GM21526 (cell line): ENCODE results near the gene ARHGAP27.
"Not testable (repeated sequence)": the region's sequence is repeated elsewhere in the genome, so short reads cannot be mapped to it uniquely, and the experiment has no call there.

ENCODE experiments used
- ATAC-seq: cut with Tn5 transposase; IDR thresholded peaks from one replicate; pipeline ENCODE4 v1.9.1; 2021; ENCODE audit warnings: moderate library complexity; ENCODE audit not compliant: unreplicated experiment, low FRiP score

The ARHGAP27 gene

DNA sequence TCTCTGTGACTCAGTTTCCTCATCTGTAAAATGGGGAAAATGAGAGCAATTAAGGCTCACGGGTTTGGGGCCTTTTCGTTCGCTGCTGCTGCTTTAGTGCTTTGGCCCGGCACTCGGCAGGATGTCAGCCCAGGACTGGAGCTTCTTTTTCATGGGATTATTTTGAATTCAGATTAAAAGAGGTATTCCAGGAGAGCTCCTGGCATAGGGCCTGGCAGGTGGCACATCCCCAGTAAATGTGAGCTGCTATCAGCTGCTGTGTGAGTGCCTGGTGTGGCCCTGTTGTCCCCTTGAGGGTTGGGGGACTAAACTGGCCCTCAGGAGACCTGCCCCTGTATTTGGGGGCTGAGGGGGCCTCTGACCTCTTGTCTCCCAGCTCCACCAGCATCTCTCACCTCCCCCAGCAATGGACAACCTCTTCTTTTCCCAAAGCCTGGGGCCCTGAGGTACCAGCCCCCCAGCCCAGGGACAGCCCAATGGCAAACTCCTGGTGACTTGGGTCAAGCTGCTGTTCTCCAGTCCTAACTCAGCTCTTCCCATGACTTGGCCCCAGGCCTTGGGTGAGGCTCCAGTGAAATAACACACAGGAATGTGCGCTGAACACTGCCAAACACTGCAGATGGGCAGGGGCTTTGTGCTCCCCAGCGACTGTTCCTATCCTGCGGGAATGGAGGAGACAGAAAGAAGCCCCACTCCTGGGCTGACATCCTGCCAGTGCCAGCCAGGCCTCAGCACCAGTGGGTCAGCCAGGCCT lies 14.4 kb upstream of the ARHGAP27 start:
- ATAC-seq: not testable (repeated sequence)

DNA sequence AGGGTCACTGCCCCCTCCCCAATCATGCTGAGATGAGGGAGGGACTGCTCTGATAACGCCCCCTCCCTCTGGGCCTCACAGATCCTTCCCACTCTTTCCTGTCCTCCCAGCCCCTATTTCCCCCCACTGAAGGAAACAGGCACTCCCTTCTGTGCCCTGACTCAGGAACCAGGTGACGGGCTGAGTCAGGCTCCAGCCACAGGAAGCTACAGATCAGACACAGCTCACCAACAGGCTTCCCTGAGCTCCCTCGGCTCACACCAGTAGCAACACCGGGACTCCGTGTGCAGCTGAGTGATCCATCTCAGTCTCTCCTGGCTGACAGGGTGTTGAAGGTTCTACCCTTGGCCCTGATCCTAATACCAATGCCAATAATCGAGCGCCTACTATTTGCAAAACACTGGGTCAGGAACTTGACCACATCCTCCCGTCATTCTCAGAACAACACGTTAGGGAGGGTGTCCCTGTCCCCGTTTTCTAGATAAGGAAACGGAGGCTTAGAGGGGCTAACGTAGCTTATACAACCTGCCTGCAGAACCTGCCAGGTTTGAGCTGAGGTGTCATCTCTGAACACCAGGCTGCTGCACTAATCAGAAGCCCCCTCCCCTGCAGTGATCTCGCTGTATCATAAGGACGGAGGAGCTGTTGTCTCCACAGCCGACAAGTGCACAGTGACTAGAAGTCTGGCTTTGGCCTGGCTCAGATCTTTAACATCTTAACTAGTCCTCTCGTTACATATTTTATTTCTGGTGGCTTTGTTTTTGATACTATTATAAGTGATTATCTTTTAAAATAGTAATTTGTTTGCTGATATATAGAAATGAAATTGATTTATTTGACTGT lies 13.5 kb upstream of the ARHGAP27 start:
- ATAC-seq: not testable (repeated sequence)

DNA sequence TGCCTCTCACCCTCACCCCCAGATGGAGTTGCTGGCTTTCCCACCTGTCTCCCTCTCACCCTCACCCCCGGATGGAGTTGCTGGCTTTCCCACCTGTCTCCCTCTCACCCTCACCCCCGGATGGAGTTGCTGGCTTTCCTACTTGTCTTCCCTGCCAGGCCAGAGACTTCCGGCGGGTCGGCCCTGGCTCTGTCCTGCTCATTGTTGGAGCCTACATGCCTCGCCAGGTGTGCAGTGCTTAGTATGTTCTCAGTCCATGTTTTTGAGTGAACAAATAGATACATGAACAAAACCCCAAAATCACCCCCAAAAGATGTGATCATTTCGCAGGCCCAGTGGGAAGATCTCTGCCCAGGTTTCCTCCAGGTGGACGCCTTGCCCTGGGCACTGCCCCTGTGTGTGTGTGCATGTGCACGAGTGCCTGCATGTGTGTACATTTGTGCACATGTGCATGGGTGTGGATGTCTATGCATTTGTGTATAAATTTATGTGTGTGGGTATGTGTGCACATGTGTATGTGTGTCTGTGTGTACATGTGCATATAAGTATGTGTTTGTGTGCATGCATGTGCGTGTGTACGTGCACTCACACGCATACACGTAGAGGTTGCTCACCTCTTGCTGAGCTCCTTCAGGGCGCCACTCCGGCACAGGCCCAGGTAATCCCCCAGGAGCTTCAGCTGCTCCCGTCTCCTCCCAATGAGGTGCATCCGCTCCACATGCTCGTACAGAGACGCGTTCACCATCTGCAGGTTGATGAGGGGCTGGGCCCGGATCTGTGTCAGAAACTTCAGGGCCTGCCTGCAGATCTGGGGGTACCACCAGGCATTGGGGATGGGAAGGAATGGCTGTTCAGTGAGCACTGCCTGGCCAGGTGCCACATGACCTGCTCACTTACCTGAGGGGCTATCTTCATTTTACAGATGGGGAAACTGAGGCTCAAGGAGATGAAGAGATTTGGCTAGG lies 12.5 kb upstream of the ARHGAP27 start:
- not testable (repeated sequence) for ATAC-seq

DNA sequence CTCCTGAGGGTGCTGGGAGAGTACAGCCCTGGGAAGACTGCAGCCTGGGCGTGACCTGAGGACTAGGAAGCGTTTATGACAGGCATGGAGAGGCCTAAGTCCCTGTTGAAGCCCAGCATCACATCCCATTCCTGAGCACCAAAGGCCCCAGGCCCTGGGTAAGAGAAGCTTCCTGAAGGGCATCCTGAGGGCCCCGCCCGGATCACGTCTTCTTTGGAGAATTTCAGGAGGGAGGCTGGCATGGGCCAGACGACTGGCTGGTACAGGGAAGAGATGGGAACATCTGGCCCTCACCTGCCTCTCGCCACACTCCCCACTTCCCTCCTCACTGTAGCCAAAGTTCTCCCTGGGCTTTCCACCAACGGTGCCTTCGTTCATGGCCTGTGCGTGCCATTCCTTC lies 11.6 kb upstream of the ARHGAP27 start:
- ATAC-seq: not testable (repeated sequence)

DNA sequence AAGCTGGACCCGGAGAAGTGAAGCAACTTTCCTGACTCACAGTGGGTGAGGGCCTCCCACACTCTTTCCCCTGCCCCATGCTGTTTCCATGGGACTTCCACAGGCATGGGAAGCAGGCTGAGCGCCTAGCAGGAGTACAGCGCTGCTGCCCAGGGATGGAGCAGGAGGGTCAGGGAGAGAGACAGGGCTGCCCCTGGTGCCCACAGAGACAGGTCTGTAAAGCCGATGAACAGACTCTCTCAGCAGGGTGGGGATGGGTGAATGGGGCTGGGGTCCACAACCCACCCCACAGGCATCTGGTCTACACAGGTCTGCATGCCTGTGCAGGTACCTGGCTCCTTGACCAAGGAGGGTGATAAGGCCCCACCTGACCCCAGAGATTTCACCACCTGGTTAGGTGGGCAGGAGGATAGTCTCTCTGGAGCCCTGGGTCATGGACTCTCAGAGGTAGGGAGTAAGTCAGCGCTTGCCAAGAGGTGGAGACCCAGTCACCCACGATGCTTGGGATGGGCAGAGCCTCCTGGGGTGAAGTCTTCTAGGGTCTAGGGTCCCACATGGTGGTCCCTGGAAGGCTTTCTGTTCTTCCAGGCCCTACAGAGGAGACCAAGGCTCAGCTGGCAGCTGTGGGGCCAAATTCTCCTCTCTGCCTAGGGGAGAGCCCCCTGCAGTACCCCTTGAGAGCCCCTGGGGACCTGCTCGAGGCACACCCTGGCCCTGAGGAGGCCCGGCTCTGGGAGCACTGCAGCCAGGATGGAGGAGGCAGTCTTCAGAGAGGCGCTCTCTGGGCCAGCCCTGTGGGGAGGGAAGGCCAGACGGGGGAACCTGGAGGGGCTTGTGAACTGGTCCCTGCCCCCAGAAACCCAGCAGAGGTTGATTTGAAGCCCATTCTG lies 10.9 kb upstream of the ARHGAP27 start:
- ATAC-seq: not testable (repeated sequence)

DNA sequence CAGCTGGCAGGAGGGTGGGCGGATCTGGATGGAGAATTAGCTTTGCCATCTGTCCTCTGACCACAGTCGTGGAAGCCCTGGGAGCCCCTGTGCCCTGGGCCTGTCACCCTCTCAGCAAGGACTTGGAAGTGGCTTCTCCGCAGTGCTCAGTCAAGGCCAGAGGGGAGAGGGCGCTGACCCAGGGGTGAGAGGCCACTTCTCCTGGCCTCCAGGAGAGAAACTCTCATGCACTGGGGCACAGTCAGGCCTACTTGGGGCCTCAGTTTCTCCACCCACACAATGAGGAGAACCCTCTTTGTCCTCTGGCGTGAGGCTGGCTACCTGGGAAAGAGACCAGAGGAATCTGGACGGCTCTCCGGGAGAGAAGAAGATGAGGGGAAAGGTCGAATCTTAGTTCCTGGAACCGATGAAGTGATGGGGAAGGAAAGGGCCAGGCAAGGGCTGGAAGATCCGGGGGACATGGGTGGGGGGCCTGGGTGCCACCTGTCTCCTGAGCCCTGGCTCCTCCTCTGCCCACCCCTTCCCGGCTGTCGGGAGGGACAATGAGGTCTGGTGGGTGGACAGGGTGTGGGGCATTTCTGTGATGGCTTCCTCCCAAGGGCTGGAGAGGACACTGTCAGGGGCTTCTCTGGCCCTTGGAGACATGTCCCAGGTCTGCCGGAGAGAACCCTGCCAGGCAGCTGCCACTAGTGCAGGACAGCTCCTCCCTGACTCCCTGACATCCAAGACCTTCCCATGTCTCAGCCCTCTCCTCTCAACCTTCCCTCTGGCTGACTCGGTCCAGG lies 9.0 kb upstream of the ARHGAP27 start:
- no peak for ATAC-seq

DNA sequence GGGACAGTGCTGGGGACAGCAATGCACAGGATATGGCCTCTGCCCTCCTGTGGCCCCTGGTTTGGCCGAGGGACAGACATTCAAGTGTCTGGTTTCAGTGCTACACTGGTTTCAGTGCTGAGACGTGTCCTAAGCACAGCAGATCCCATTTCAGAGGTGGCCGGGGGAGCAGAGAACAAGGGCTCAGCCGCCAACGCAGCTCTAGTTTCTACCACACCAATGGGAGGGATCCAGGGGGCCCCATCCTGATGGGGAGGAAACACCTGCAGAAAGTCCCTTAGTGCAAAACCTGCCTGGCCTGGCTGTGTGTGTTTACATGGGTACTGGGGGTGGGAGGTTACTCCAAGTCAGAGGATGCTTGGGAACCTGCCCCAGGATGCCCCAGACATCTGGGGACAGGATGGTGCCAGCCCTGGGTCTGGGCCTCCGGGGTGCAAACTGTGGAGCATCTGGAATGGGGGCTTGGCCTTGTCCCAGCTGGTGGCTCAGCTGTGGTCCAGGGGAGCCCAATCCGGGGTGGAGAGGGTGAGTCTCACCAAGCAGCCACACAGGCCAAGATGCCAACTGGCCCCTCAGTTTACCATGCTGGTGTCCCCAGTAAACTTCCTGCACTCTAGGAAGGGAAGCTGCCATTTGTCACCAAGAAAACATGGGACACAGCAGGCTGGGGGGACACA lies 8.3 kb upstream of the ARHGAP27 start:
- ATAC-seq: peak; percentile 53

DNA sequence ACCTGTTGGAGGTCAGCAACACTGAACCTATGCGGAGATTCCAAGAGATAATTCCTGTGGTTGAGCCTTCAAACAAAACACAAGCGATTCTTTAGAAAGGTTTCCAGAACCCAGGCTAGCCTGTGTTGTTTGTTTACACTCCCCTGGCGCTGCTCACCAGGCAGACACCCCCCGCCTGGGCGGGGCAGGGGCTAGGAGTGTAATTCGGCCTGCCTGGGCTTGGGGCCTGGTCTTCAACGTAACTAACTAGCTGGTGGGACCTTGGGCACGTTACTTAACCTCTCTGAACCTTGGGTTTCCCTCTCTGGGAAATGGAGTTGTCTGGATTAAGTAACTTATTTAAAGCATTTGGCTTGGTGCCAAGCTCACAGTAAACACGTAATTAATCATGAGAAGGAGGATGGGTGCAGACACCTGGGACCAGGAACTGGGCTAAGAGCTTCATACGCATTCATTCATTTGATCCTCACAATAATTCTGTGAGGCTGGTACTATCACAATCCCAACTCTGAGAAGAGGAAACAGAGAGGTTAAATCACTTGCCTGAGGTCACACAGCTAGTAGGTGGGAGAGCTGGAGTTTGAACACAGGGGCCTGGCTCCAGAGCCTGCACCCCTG lies 7.6 kb upstream of the ARHGAP27 start:
- ATAC-seq: no peak

DNA sequence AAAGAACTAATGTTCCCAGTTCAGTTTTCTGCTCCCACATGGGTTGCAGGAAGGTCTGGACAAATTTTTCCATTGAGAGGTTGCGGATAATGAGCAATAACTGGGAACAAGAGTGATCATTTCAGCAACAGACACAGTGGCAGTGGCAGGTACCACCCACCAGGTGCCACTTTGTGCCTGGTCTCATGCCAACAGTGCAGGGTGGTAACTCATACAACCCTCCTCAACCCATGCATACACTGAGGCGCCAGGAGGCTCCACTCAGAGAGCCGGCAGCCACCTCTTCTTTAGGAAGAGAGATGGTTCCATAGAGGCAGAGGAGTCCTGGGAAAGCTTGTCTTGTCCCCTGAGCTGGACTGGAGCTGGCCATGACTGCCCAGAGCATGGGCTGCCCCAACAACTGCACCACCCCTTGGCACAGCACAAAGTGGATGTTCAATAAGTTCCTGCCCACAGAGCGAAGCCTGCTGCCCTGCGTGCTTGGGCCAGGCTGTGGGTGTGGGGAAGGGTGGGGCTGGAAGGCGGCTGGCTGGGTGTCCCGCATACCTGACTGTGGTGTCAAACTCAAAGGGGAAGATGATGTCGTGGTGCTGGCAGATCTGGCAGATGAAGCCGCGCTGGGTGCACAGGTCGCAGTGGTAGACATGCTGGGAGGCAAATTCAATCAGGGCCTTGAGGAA lies 6.4 kb upstream of the ARHGAP27 start:
- ATAC-seq: no peak

DNA sequence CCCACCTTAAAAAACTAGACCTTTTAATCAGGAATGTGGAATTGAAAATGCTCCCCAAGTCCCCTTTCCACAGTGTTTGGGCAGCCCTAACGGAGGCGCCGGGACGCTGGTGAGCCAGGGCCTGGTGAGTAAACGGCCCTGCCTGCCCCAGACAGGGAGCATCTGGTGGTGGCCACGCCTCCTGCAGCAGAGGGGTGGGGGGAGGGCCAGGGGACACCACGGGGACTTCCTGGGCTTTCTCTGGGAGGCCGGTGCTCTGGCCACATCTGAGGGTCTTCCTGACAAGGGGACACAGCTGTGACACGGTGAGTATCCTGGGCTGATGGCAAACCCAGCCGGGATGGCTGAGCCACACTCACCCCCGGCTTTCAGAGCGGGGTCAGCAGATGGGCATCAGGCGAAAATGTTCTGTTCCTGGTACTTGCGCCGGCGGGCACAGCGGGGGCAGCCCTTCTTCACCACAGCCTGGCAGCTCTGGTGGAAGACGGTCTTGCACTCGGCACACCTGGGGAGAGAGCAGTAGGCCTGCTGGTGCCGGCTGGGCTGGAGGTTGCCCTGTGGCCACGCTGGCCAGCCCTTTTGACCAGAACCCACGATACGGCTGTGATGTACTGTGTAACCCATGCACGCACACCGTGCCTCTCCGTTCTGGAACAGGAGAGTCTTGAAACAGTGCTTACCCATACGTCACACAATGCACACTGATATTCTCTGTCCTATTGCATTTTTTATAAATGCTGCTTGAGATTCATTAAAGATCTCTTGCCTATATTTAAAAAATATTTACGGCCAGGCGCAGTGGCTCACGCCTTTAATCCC lies 5.0 kb upstream of the ARHGAP27 start:
- ATAC-seq: no peak

DNA sequence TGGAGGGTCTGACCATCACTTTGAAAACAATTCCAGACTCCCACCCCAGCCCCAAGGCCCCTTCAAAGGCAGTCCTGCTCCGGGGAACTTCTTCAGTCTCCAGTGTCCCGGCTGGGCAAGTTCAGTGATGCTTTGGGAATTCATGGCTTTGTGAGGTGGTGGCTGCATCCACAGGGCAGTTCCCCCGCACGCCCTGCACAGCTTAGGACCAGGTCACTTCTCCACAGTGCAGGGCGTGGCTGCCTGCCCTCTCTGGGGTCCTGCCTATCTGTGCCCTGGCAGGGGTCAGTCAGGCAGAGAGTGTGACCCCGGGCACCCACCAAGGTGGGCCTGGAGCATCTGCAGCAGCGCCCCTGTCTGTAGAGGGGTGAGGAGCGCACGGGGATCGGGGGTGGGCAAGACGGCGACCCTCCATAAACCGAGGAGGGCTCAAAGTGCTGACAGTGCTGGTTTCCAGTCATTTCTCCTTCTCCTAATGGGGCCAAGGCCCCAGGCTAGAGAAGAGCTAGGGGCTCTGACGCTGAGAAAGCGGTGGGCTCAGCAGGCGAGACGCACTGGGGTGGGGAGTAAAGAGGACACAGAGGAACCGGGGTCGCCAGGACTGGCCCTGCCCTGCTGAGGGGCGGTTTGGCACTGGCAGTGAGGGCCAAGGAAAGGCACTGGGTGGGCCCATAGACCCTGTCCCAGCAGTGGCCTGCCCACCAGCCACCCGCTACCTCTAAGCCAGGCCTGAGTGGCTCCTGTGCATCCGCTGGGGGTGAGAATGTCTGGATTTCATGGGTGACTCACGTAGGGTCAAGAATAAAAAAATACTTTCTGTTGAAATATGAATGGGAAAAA lies 4.2 kb upstream of the ARHGAP27 start:
- no peak for ATAC-seq

DNA sequence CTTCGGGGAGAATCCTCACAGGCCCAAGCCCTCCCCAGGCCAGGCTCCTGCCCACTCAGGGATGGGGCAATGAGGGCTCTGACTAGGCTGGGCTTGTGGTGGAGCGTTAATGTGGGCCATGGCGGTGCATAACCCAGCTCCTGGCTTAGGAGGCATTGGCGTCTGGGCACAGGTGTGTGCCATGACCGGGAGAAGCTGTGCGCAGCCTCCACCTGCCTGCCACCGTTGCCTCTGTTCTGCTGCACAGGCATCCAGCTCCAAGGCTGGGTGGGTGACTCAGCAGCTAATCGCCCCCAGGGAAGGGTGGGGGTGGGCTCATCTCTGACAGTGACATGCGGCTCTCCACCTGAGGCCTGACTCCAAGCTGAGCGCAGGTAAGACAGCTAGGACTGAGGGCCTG lies 3.5 kb upstream of the ARHGAP27 start:
- no peak for ATAC-seq

DNA sequence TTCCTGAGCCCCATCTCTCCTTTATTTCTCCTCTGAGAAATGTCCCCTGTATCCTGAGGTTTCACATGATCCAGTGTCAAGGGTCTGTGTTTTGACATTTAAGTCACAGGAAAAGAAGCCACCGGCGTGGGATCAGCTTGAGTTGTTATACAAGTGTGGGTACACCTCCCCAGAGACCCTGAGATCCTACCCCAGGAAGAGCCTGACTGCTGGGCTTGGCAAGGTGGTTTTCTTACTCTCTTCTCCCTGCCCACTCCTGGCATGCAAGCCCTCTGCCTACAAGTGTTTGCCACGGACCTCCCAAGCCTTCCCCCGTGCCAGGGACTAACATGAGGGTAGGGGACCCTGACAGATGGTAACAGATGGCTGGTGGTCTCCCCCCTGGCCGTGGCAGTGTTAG lies 2.8 kb upstream of the ARHGAP27 start:
- no peak for ATAC-seq

DNA sequence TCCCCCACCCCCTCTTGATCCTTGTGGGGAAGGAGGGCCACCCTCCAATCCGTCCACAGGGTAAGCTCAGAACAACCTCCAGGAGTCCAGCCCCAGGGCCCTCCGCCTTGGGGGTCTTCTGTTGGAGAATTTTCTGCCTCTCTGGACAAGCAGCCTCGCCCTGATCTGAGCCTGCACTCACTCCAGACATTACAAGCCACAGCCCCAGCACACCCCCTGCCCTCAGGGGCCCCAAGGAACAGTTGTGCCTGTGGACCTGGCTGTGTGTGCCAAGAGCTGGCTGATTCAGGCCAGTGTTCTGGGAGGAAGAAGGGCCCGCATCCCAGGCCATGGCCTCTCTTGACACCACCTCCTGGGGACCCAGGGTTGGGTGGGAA lies 477 bp upstream of the ARHGAP27 start:
- ATAC-seq: no peak

DNA sequence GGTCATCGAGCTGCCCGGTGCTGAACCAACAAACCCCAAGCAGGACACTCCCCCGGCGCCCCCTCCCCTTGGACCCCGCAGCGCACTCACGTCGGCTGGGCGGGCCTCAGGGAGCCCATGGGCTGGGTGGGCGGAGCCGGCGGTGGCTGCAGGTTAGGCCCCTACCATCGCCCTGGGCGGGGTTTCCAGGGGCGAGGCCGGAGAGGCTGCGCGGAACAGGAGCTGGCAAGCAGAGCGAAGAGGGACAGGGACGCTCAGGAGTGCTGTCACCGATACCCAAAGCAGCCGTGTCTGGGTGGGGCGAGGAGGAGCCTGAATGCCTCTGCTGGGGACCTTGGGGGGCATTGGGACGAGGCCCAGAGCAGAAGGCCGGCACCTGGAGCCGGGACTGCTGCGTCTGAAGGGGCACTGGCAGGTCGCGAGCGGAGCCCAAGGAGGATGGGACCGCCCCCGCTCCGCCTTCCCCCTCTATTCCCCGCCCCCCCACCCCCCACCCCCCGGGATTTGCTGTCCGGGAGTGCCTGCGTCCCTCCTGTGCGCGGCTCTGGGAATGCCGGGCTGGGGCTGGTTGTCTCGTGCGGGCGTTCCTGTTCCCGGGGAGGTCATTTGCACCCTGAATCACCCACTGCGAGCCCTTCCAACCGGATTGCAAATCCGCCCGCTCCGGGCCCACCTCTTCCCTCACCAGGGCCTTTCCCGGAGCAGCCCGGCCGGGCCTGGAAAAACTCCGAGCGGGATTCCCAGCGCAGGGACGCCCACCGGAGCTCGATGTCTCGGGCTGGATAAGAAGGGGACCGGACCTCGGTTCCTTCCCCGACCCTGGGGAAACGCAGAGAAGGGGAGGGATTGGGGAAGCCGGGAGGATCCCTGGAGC lies 902 bp downstream of the ARHGAP27 start:
- ATAC-seq: peak; percentile 44
